GM23338 (cell line): ENCODE results near the gene CACNB4. TPM values are rescaled to one million over a fixed set of nuclear protein-coding genes. Genes with fewer than 3 reads are reported as not detected.

ENCODE experiments used
- ATAC-seq: fragments of 200-7000 bp; cut with Tn5 transposase; 3 replicates; pipeline ENCODE4 v1.9.1; 2020
- DNase-seq: peaks from one replicate; pipeline ENCODE4 v3.0.0-alpha.2; 2015; ENCODE audit warnings: low spot score
- H2AFZ ChIP-seq: fragments of 200-600 bp; sonication (generic); 2 replicates; pipeline ENCODE4 v1.8.0; 2016; ENCODE audit warnings: antibody characterized with exemption, mild to moderate bottlenecking, moderate library complexity
- H3F3A ChIP-seq: fragments of 200-600 bp; sonication (generic); replicated peaks from 2 replicates; pipeline ENCODE4 v1.8.0; 2017; ENCODE audit warnings: antibody characterized with exemption, mixed run types, low read depth
- H3K27ac ChIP-seq: fragments of 200-600 bp; sonication (generic); 2 replicates; pipeline ENCODE4 v1.6.1; 2016; ENCODE audit warnings: low read depth
- H3K27me3 ChIP-seq: fragments of 200-600 bp; sonication (generic); 2 replicates; pipeline ENCODE4 v1.8.0; 2016; ENCODE audit warnings: mild to moderate bottlenecking, mixed run types, moderate library complexity; ENCODE audit not compliant: insufficient read depth
- H3K36me3 ChIP-seq: fragments of 200-600 bp; sonication (generic); 2 replicates; pipeline ENCODE4 v1.8.0; 2016; ENCODE audit warnings: mild to moderate bottlenecking; ENCODE audit not compliant: insufficient read depth
- H3K4me1 ChIP-seq: fragments of 200-600 bp; sonication (generic); 2 replicates; pipeline ENCODE4 v1.8.0; 2016; ENCODE audit warnings: mild to moderate bottlenecking, moderate library complexity; ENCODE audit not compliant: insufficient read depth
- H3K4me2 ChIP-seq: fragments of 200-600 bp; sonication (generic); 2 replicates; pipeline ENCODE4 v1.7.1; 2017; ENCODE audit warnings: mixed run types
- H3K4me3 ChIP-seq: fragments of 200-600 bp; sonication (generic); 2 replicates; pipeline ENCODE4 v1.6.1; 2016; ENCODE audit warnings: mixed run types
- H3K79me2 ChIP-seq: fragments of 200-600 bp; sonication (generic); replicated peaks from 2 replicates; pipeline ENCODE4 v1.8.0; 2017; ENCODE audit warnings: mild to moderate bottlenecking; ENCODE audit not compliant: insufficient read depth
- H3K9me2 ChIP-seq: fragments of 200-600 bp; sonication (generic); 2 replicates; pipeline ENCODE4 v1.8.0; 2017; ENCODE audit not compliant: insufficient read depth
- H4K20me1 ChIP-seq: fragments of 200-600 bp; sonication (generic); replicated peaks from 2 replicates; pipeline ENCODE4 v1.8.0; 2017; ENCODE audit warnings: mild to moderate bottlenecking; ENCODE audit not compliant: insufficient read depth
- H3K27ac Mint-ChIP-seq: 2 replicates; pipeline ENCODE4 v1.8.0; 2020; ENCODE audit warnings: inconsistent platforms, mild to moderate bottlenecking, moderate library complexity, mixed read lengths
- H3K27me3 Mint-ChIP-seq: 3 replicates; pipeline ENCODE4 v1.8.0; 2022; ENCODE audit warnings: low read depth, mild to moderate bottlenecking, moderate library complexity, mixed read lengths, inconsistent platforms; ENCODE audit not compliant: insufficient read depth, poor library complexity
- H3K36me3 Mint-ChIP-seq: 3 replicates; pipeline ENCODE4 v1.8.0; 2021; ENCODE audit warnings: low read depth, mild to moderate bottlenecking, inconsistent platforms, moderate library complexity, mixed read lengths
- H3K4me1 Mint-ChIP-seq: 3 replicates; pipeline ENCODE4 v1.8.0; 2020; ENCODE audit warnings: mild to moderate bottlenecking, inconsistent platforms, mixed read lengths
- H3K4me3 Mint-ChIP-seq: 3 replicates; pipeline ENCODE4 v1.8.0; 2021; ENCODE audit warnings: moderate library complexity, mild to moderate bottlenecking, inconsistent platforms, mixed read lengths
- H3K9me3 Mint-ChIP-seq: 3 replicates; pipeline ENCODE4 v1.8.0; 2020; ENCODE audit warnings: moderate library complexity, mild to moderate bottlenecking, inconsistent platforms, mixed read lengths
- CREB1 ChIP-seq: fragments of 250-450 bp; sonication (Bioruptor Pico); IDR thresholded peaks from 2 replicates; pipeline ENCODE4 v1.5.0; 2020; ENCODE audit warnings: low read depth, mild to moderate bottlenecking, moderate library complexity
- EZH2 ChIP-seq: fragments of 200-600 bp; sonication (generic); IDR thresholded peaks from one replicate; pipeline ENCODE4 v1.8.0; 2017; ENCODE audit warnings: antibody characterized with exemption, mild to moderate bottlenecking, low read depth; ENCODE audit not compliant: unreplicated experiment
- STAT1 ChIP-seq: IDR thresholded peaks from one replicate; pipeline ENCODE4 v1.6.1; 2016; ENCODE audit warnings: antibody characterized with exemption; ENCODE audit not compliant: unreplicated experiment
- ZNF114 ChIP-seq: fragments of 250-450 bp; sonication (Bioruptor Pico); IDR thresholded peaks from 2 replicates; pipeline ENCODE4 v1.5.0; 2020; ENCODE audit warnings: mild to moderate bottlenecking, moderate library complexity
- ZNF331 ChIP-seq: fragments of 250-450 bp; sonication (Bioruptor Pico); IDR thresholded peaks from 2 replicates; pipeline ENCODE4 v1.5.0; 2020; ENCODE audit warnings: low read depth, mild to moderate bottlenecking, moderate library complexity
- polyA plus RNA-seq: library from polyadenylated mRNA; unstranded; fragments of >200 nt; fragmentation: Nextera tagmentation; extraction: Ambion mirVana; gene quantifications from 2 replicates; pipeline ENCODE4 v1.2.1, GENCODE V29; 2016
- total RNA-seq: library from RNA; depleted of rRNA; stranded (reverse); fragments of >200 nt; shearing (Covaris generic); gene quantifications from 2 replicates; pipeline ENCODE4 v1.2.3, GENCODE V29; 2014
- TF ChIP-seq, protein P1 (sequence below): fragments of 250-450 bp; sonication (Bioruptor Pico); IDR thresholded peaks from 2 replicates; pipeline ENCODE4 v1.5.0; 2020; ENCODE audit warnings: mild to moderate bottlenecking, moderate library complexity
- TF ChIP-seq, protein P2 (sequence below): IDR thresholded peaks from 2 replicates; pipeline ENCODE4 v1.6.1; 2016; ENCODE audit warnings: antibody characterized with exemption
- TF ChIP-seq, protein P3 (sequence below), 2 experiments: fragments of 200-600 bp in 1 of 2; sonication (generic) in 1 of 2; conservative IDR thresholded peaks; 2 replicates each; pipeline versions ENCODE4 v1.5.1 to v1.6.1; 2016 to 2017; ENCODE audit warnings: antibody characterized with exemption in 2 of 2, low read depth in 2 of 2, mild to moderate bottlenecking in 2 of 2, moderate library complexity in 1 of 2

Gene CACNB4
- total and polyA plus RNA-seq, 2 experiments from 2014 or later: 4.0 to 9.8 TPM

DNA sequence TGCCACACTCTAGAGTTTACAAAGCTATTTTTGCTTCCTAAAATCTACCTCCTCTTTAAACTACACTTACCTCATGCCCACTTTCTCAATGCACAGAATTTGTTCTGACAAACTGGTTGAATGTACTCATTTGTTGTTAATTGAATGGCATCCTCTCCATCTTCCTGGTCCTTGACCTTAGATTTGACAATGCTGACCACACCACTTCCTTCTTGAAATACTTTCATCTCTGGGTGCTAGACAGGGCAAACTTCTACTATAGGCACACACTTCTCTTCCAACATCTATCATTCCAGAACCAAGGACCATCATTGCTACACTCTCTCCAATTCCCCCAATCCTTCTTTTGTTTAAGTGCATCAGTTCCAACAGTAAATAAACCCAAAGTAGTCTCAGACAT is 292.9 kb downstream of the CACNB4 start:
- Histone ChIP-seq H3K79me2 (no peaks in the 10 kb centered on the region), H3K36me3 (peaks cover 12% of the 10 kb centered on the region), H2AFZ (no peak overlapping the region), H3K27ac (no peak overlapping the region), H3F3A (no peaks in the 10 kb centered on the region), H4K20me1 (no peaks in the 10 kb centered on the region), H3K9me2 (no peaks in the 10 kb centered on the region), H3K4me2 (no peak overlapping the region), H3K27me3 (no peaks in the 10 kb centered on the region), H3K4me1 (no peaks in the 10 kb centered on the region), H3K4me3 (no peak overlapping the region)
- peaks cover 21% of the 10 kb centered on the region; the same call in 2 of the 3 replicates for H3K36me3 Mint-ChIP-seq
- TF ChIP-seq ZNF114: no peak
- TF ChIP-seq ZNF331: no peak
- no peak for TF ChIP-seq CREB1 (CRISPR knock-in tag)
- TF ChIP-seq, protein P1, sequence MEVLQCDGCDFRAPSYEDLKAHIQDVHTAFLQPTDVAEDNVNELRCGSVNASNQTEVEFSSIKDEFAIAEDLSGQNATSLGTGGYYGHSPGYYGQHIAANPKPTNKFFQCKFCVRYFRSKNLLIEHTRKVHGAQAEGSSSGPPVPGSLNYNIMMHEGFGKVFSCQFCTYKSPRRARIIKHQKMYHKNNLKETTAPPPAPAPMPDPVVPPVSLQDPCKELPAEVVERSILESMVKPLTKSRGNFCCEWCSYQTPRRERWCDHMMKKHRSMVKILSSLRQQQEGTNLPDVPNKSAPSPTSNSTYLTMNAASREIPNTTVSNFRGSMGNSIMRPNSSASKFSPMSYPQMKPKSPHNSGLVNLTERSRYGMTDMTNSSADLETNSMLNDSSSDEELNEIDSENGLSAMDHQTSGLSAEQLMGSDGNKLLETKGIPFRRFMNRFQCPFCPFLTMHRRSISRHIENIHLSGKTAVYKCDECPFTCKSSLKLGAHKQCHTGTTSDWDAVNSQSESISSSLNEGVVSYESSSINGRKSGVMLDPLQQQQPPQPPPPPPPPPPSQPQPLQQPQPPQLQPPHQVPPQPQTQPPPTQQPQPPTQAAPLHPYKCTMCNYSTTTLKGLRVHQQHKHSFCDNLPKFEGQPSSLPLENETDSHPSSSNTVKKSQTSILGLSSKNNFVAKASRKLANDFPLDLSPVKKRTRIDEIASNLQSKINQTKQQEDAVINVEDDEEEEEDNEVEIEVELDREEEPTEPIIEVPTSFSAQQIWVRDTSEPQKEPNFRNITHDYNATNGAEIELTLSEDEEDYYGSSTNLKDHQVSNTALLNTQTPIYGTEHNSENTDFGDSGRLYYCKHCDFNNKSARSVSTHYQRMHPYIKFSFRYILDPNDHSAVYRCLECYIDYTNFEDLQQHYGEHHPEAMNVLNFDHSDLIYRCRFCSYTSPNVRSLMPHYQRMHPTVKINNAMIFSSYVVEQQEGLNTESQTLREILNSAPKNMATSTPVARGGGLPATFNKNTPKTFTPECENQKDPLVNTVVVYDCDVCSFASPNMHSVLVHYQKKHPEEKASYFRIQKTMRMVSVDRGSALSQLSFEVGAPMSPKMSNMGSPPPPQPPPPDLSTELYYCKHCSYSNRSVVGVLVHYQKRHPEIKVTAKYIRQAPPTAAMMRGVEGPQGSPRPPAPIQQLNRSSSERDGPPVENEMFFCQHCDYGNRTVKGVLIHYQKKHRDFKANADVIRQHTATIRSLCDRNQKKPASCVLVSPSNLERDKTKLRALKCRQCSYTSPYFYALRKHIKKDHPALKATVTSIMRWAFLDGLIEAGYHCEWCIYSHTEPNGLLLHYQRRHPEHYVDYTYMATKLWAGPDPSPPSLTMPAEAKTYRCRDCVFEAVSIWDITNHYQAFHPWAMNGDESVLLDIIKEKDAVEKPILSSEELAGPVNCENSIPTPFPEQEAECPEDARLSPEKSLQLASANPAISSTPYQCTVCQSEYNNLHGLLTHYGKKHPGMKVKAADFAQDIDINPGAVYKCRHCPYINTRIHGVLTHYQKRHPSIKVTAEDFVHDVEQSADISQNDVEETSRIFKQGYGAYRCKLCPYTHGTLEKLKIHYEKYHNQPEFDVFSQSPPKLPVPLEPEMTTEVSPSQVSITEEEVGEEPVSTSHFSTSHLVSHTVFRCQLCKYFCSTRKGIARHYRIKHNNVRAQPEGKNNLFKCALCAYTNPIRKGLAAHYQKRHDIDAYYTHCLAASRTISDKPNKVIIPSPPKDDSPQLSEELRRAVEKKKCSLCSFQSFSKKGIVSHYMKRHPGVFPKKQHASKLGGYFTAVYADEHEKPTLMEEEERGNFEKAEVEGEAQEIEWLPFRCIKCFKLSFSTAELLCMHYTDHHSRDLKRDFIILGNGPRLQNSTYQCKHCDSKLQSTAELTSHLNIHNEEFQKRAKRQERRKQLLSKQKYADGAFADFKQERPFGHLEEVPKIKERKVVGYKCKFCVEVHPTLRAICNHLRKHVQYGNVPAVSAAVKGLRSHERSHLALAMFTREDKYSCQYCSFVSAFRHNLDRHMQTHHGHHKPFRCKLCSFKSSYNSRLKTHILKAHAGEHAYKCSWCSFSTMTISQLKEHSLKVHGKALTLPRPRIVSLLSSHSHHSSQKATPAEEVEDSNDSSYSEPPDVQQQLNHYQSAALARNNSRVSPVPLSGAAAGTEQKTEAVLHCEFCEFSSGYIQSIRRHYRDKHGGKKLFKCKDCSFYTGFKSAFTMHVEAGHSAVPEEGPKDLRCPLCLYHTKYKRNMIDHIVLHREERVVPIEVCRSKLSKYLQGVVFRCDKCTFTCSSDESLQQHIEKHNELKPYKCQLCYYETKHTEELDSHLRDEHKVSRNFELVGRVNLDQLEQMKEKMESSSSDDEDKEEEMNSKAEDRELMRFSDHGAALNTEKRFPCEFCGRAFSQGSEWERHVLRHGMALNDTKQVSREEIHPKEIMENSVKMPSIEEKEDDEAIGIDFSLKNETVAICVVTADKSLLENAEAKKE (CRISPR knock-in tag): no peak
- no peak for TF ChIP-seq EZH2
- TF ChIP-seq, protein P2, sequence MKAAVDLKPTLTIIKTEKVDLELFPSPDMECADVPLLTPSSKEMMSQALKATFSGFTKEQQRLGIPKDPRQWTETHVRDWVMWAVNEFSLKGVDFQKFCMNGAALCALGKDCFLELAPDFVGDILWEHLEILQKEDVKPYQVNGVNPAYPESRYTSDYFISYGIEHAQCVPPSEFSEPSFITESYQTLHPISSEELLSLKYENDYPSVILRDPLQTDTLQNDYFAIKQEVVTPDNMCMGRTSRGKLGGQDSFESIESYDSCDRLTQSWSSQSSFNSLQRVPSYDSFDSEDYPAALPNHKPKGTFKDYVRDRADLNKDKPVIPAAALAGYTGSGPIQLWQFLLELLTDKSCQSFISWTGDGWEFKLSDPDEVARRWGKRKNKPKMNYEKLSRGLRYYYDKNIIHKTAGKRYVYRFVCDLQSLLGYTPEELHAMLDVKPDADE: no peak
- no peak for TF ChIP-seq STAT1
- TF ChIP-seq, protein P3, sequence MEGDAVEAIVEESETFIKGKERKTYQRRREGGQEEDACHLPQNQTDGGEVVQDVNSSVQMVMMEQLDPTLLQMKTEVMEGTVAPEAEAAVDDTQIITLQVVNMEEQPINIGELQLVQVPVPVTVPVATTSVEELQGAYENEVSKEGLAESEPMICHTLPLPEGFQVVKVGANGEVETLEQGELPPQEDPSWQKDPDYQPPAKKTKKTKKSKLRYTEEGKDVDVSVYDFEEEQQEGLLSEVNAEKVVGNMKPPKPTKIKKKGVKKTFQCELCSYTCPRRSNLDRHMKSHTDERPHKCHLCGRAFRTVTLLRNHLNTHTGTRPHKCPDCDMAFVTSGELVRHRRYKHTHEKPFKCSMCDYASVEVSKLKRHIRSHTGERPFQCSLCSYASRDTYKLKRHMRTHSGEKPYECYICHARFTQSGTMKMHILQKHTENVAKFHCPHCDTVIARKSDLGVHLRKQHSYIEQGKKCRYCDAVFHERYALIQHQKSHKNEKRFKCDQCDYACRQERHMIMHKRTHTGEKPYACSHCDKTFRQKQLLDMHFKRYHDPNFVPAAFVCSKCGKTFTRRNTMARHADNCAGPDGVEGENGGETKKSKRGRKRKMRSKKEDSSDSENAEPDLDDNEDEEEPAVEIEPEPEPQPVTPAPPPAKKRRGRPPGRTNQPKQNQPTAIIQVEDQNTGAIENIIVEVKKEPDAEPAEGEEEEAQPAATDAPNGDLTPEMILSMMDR (conservative IDR thresholded peaks at IDR 0.05; ENCODE audit: low read depth in 2 of 2): no peak
- no peaks in the 10 kb centered on the region for H3K27me3 Mint-ChIP-seq
- no peaks in the 10 kb centered on the region for H3K9me3 Mint-ChIP-seq
- no peaks in the 10 kb centered on the region for H3K4me1 Mint-ChIP-seq
- DNase-seq: no peak
- no peak overlapping the region for H3K27ac Mint-ChIP-seq
- no peak overlapping the region for H3K4me3 Mint-ChIP-seq
- ATAC-seq: no peak
